ENCODE measurements around the gene CCM2.
A peak's percentile ranks its signal among the peaks of the same experiment; 100 is the strongest.
"Not testable (repeated sequence)": the region's sequence is repeated elsewhere in the genome, so short reads cannot be mapped to it uniquely, and the experiment has no call there.

CCM2 gene

DNA sequence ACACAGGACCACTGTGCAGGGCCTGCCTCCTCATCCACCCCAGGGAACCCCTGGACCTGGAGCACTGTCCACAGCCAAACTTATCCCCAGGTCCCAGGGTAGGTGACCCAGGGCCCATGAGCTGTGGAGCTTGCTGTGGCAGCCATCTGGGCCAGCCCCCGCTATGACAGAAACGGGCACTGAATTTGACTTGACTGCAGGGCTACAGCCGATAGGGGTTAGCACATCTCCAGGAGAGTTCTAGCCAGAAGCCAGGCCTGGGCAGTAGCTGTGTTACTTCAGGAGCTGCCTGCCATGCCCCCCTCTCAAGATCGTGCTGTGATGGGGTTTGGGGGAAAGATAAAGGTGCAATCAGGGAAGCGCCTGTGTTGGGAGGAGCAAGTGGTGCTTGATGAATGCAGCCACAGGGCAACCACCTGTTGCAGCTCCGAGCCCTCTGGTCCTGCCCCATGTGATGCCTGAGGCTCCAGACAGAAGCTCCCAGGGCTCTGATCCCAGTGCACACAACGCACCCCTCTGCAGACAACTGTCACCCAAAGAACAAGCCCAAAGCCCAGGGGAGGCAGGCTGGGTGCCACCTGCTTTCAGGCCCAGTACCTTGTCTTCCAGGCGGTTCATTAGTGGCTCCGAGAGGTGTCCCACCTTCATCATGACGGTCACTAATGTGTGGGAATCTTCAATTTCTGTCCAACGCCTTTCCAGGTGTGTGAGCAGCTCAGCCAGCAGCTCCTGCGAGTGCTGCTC, 105.0 kb downstream of the CCM2 start:
- DNase-seq, result no peak

GRCh38 chr7:45105588-45106188, 105.7 kb downstream of the CCM2 start:
- DNase-seq, result no peak

- DNase-seq, result no peak
Observed at GRCh38 chr7:45106820-45107219, 106.8 kb downstream of the CCM2 start.

DNA sequence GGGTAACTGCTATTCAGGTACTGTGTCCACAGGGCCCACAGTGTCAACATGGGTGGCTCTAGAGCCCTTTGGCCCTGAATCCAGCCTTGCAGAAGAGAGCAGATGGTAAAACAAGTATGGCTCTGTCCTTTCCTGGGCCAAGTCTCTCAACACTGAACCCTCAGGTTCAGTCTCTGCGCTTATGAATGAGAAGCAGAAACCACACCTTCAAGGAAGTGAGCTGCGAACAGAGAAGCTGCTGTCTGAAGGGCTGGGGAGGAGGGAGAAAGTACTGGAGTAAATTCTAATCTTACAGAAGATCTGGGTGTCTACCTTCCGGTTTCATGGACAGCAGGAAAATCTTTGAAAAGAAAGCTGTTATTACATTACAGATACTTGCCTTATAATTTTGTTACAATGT, 107.4 kb downstream of the CCM2 start:
- no peak for DNase-seq

GRCh38 chr7:45108863-45109262, 108.9 kb downstream of the CCM2 start:
- no peak for DNase-seq

DNA sequence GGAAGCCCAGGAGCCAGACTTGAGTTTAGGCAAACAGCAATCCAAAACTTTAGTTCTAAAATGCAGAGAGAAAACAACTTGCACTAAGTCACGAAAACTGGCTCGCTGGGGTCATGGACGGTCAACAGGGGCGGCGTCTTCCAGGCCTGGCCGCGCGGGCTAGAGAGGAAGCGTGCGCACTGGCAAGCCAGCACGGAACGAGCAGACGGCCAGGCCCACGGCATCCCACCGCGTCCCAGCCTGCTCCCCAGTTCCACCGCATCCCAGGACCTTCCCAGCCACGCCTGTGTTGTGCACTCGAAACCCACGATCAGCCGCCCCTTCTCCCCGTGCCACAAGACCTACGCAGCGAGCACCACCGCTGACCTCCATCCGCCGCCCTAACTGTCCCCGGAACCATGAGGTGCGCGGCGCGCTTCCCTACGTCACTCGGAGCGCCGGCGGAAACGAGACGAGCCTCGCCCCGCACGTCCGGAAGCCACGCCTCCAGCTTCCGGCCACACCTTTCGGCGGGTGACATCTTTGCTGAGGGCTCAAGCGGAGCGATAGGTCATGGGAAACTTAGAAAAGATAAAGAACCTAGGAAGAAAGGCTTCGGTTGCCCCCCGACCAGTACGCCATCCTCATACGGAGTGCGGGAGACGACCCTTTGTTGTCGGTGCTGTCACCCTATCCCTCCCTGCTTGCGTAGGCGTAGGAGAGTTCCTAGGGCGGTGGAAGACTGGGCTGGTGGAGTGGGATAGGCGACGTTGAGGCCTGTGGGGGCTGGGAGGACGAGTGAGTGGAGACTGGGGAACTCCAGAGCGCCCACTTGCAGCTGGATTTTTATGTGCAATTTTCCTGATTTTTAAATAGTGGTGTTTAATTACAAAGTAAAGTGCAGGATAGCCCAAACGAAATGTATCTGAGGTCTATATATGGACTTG, 111.6 kb downstream of the CCM2 start, which contains the start of gene TBRG4:
Gene TBRG4 (minus strand): TSS at position 400 of the 926 bp plus-strand sequence. CDS start 2,460 bp downstream, outside the sequence.
- peak; percentile 95 for DNase-seq

- no peak for DNase-seq
Observed at GRCh38 chr7:45112648-45113047, 112.6 kb downstream of the CCM2 start.

- not testable (repeated sequence) for DNase-seq
Observed at GRCh38 chr7:45114257-45114656, 114.3 kb downstream of the CCM2 start.

DNA sequence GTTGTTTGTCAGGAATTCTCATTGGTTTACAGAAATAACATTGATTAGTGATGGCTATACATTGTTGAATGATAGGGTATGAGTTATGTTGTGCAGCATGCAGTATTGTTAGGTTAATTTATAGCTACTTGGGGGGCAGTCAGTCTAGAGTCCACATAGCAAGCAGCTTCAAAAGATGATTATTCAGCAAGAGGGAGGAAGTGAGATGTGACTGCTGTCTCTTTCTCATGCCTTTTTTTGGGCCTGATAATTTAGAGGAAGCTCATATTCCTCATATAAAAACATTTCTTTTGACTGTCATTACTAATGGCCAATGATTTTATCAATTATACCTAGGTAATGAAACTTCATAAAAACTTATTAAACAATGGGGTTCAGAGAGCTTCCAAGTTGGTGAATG, 114.9 kb downstream of the CCM2 start:
- DNase-seq, result no peak

DNA sequence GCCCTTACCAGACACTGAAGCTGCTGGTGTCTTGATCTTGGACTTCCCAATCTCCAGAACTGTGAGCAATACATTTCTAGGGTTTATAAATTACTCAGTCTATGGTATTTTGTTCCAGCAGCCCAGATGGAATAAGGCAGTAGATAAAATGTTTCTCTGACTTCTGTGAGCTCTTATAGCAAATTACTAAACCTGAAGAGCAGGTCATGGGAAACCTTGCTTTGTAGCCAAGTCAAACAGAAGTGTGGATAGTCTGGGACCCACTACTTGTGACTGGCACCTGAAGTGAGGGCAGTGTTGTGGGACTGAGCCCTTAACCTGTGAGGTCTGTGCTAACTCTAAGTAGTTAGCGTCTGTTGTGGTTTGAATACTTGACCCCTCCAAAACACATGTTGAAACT, 116.0 kb downstream of the CCM2 start:
- DNase-seq, result no peak

- DNase-seq, result no peak
Observed at GRCh38 chr7:45117582-45117981, 117.6 kb downstream of the CCM2 start.

DNA sequence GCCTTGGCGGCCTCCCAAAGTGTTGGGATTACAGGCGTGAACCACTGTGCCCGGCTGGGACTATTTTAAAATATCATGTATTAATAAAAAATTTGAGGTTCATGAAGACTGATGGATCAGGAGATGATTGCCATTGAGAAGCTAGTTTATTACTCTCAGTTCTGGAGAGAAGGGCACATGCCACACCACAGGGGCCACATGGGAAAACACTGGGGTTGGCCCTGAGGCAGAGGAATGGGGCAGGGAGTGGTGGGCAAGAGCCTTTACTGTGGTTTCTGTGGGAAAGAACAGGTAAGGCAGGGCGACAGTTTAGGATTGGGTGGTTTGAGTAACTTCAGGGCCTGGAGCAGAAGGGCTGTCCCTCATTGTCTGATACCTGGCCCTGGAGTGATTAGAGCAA, 118.3 kb downstream of the CCM2 start:
- DNase-seq, result no peak

- no peak for DNase-seq
Observed at GRCh38 chr7:45118889-45119331, 118.9 kb downstream of the CCM2 start.

GRCh38 chr7:45119550-45119949, 119.5 kb downstream of the CCM2 start:
- DNase-seq, result no peak

GRCh38 chr7:45122975-45123860, 123.2 kb downstream of the CCM2 start:
- no peak for DNase-seq

DNA sequence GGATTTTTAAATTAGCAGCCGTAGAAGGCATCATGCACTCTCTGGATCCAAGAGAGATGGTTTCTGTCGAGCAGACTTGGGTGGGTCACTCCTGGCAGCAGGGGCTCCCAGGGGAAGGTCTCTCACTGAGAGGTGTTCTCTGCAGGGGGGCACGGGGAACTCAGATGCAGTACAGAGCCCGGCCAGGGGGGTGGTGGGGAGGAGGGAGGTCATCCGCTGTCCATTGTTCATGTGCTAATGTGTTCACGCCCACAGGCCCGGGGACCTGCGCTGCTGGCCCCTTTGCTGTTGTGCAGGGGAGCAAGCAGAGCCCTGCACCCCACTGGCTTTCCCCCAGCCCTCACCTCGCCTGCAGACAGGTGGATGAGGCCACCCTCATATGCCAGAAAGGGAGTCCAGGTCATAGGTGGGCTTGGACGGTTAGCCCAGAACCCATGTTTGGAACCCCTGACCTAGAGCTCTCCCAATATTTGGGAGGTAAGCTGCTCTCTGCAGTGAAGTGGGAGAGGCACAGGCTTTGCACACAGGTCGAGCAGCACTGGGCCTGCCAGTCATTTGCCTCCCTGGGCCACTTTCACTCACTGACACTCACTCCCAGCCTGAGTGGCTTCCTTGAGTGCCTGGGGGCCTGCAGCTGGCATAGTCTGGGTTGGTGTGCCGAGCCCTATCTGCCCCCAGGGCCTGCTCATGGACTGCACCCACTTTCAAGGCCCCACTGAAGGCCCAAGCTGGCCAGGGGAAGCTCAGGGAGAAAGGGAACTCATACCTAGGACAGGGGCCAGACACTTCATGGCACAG, 124.1 kb downstream of the CCM2 start:
- DNase-seq, result no peak

- no peak for DNase-seq
Observed at GRCh38 chr7:45125193-45125904, 125.3 kb downstream of the CCM2 start.

Measured in stimulated activated CD4-positive, alpha-beta T cell treated with anti-CD3 and anti-CD28 coated beads, Interleukin-4, amount 100 ng/mL, for 1 hour (primary cell).